HG02981 (cell line): Measurements from ENCODE around the gene MS4A15.
"Not testable (repeated sequence)": the region's sequence is repeated elsewhere in the genome, so short reads cannot be mapped to it uniquely, and the experiment has no call there.

Experiments used
- ATAC-seq: cut with Tn5 transposase; IDR thresholded peaks from one replicate; pipeline ENCODE4 v1.9.1; 2021; ENCODE audit warnings: mild to moderate bottlenecking, moderate library complexity; ENCODE audit not compliant: unreplicated experiment

Gene MS4A15

DNA sequence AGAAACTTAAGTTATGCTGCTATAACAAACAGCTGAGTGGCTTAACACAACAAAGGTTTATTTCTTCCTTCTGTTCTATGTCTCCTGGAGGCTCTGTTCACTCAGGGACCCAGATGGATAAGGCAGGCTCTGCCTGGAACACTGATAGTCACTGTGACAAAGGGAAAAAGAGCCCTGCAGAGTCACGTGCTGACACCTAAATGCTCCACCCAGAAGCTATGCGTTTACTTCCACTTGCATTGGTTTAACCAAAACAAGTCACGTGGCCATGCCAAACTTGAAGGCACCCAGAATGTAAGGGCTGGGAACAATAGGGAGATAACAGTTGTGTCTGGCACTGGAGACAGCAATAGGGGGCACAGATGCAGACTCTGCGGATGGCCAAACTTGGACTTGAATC, 3.4 kb upstream of the MS4A15 start:
- no peak for ATAC-seq

DNA sequence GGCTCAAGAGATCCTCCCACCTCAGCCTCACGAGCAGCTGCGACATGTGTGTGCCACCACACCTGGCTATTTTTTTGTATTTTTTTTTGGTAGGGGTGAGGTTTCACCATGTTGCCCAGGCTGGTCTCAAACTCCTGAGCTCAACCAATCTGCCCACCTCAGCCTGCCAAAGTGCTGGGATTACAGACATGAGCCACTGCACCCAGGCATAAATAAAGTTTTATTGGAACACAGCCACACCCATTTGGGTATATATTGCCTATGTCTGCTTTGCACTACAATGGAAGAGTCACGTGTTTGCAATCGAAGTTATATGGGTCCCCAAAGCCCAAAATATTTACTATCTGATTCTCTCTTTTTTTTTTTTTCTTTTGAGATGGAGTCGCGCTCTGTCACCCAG, 1.8 kb upstream of the MS4A15 start:
- no peak for ATAC-seq

DNA sequence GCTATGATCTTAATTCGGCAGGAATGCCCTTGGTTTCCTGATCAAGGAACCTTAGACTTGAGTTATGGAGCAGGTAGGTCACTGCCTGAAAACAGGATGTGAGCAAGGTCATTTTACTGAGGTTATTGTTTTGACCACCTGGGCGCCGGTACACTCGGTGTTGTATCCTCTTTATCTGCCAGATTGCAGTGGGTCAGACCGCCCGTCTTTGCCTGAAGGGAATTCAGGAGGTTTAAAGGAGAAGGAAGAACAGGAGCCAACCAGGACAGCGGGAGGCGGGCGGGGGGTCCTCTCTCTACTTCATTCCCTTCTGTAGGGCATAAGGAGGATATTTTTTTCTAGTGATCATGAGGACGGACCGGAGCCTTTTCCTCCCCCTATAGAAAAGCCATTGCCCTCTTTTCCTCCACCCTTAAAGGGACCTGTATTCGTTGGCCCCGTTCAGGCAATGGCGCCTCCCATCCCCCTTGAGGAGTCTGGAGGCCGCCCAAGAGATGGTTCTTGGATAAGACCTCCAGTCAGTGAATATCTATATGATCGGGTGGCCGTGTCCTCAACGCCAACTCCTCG, 649 bp downstream of the MS4A15 start:
- no peak for ATAC-seq

DNA sequence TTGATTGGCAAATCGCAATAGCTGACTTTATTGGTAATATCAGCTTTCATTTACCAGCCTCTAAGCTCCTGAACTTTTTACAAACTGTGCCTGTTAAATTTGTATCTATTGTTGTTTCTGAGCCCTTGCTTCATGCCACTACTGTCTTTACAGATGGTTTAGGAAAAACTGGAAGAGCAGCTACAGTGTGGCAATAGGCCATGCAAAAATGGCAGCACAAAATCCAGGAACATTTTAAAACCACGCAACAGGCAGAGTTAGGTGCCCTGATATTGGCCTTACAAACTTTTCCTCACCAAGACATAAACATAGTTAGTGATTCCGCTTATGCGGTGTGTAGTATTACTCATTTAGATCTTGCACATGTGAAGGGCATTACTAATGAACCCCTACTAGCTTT, 2.0 kb downstream of the MS4A15 start:
- ATAC-seq, result not testable (repeated sequence)

DNA sequence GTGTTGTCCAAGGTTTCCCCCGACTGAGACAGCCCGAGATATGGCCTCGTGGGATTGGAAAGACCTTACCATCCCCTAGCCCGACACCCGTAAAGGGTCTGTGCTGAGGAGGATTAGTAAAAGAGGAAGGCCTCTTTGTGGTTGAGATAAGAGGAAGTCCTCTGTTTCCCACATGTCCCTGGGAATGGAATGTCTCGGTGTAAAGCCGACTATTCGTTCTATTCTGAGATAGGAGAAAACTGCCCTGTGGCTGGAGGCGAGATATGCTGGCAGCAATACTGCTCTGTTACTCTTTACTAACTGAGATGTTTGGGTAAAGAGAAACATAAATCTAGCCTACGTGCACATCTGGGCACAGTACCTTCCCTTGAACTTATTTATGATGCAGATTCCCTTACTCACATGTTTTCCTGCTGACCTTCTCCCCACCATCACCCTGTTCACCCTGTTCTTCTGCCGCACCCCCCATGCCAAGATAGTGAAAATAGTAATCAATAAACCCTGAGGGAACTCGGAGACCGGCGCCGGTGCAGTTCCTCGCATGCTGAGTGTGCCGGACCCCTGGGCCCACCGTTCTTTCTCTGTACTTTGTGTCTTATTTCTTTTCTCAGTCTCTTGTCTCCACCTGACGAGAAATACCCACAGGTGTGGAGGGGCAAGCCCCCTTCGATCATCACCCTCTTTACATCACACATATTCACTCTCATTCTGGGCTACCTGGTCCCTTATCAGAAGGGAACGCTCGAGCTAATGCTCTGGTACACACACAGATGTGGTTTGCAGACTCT, 3.0 kb downstream of the MS4A15 start:
- ATAC-seq, result not testable (repeated sequence)

DNA sequence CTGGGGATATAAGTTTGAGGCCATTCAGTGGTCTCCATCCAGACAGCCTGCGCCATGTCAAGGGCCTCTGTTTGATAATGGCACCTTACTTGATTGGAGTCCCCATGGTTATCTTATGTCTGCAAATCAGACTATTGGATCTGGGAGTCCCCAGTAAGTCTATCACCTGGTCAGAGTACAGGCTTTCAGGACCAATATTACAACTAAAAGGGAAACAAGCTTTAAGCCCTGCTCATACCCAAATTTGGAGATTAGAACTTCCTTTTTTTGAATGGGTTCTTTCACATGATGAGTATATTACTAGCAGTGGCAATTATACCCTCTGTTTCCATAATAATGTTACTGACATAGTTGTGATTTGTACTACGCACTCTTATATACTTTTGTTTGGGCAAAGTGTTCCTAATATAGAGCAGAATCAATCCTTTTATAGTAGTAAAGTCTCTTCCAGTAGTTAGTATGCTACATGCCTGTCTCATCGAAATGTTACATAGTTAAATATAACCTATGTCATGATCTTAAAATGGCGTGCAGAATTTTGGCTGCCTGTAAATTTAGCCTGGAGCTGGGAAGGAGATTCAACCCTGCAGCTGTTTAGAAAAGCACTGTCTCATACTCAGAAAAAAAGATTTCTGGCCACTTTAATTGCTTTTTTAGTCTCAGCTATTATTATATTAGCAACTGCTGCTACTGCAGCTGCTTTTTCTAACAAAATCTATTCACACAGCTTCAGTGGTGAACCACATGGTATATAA, 4.9 kb downstream of the MS4A15 start:
- no peak for ATAC-seq

DNA sequence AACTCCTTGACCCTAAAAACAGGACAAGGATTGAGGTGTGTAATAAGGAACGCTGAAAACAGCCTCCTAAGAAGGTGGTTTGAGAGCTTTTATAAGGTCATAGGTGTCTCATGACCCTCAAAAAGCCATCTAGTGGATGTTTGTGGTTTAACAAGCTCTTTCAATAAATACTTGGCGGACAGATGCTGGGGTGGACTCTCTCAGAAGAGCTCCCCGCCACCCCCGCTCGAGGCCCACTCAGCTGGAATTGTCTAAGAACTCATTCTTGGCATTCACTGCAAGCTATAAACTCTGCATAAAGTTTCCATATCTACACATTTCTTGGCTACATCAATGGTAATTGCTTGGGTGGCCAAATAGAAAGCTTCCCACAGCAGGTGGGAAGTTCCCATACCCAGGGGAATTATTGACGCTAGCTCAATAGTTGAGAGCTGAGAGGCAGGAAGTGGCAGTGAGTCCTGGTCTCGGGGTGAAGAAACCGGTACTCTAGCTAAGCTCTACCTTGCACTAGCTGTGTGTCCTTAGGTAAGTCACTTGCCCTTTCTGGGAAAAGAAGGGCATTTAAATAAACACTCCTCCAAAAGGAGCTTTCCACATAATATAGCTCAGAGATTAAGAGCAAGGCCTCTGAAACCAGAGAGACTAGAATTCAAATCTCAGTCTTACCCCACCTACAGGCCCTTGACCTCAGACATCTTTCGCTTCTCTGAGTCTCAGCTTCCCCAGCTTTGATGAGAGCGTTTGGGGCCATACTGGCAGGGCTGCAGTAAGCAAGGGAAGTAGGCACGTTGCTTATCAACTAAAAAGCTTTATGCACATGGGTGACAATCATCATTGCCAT, 6.4 kb downstream of the MS4A15 start:
- peak; percentile 65 for ATAC-seq

DNA sequence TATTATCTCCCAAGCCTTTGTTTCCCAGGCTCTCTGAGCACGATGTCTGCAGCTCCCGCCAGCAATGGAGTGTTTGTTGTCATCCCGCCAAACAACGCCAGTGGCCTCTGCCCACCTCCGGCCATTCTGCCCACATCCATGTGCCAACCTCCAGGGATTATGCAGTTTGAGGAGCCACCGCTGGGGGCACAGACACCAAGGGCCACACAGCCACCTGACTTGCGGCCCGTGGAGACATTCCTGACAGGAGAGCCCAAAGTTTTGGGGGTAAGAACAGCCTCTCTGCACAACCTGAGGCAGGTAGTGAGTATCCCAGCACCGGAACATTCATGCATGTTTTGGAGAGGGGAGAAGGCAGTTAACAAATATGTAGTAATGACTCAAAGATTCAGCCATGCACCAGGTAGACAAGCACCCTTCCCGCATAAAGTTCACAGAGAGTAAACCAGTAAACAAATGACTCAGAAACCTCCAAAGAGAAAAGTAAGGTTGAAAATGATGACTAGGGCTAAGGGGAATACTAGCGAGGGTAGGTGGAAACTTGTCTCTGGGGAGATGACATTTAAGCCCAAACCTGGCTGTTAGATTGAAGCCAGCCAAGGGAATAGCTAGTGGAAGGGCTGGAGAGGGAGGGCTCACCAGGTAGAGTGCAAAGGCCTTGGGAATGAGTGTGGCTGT, 7.2 kb downstream of the MS4A15 start:
- ATAC-seq, result no peak

DNA sequence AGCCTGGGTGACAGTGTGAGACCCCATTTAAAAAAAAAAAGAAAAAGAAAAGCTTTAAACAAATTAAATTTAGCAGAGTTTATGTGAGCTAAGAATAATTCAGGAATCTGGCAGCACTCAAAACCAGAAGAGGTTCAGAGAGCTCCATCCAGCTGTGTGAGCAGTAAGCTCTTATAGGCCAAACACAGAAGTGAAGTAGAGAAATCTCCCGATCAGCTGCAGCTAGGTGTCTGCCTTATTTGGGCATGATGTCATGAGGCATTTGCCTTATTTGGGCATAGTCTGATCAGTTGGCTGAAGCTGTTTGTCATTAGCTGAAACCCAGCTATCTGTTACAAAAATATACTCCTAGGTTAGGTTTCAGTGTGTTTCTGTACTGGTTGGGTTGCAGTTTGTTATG, 8.2 kb downstream of the MS4A15 start:
- peak; percentile 36 for ATAC-seq

DNA sequence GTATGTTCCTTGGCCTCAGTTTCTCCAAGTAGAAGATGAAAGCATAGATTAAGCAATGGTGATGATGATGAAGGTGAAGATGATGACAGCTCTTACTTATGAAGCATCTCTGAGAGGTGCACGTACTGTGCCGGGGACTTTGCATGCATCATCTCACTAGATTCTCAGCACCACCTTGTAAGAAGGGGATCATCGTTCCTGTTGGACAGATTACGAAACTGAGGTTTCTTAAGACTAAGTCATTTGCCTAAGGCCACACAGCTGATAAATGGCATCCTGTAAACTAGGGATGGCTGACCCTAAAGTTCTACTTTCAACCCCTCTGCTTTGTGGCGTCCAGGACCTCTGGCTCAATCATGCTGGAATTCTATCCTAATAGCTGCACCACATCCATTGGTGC, 8.7 kb downstream of the MS4A15 start:
- no peak for ATAC-seq

DNA sequence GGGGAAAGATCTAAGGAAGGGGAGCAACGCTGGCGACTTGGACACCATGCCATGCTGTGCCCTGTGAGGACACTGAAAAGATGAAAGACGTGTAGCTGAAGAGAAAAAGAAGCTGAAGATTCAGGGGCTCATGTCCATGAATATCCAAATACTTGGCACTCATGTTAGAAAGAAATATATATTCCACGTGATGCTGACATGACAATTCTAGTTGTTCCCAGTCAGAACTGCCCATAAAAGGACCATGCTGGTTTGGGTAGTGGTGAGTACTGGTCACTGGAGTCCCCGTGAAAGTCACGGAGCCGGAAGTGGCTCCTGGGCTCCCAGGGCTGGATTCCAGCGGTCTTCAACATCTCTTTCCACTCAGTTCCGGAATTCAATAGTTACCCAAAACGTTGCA, 9.9 kb downstream of the MS4A15 start:
- ATAC-seq, result no peak

DNA sequence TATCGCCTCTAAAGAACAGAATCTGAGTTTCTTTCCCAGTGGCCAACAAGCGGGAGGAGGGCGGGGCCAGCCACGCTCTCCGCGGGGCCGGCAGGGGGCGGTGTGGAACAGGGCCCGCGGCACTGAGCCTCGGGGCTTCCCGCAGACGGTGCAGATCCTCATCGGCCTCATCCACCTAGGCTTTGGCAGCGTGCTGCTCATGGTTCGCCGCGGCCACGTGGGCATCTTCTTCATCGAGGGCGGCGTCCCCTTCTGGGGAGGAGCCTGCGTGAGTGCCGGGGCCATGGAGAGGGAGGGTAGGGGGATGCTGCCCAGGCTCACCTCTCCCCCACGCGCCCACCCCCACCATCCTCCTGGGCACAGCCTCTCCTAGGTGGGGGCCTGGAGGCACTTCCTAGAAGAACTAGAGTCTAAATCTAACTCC, 10.7 kb downstream of the MS4A15 start:
- no peak for ATAC-seq

DNA sequence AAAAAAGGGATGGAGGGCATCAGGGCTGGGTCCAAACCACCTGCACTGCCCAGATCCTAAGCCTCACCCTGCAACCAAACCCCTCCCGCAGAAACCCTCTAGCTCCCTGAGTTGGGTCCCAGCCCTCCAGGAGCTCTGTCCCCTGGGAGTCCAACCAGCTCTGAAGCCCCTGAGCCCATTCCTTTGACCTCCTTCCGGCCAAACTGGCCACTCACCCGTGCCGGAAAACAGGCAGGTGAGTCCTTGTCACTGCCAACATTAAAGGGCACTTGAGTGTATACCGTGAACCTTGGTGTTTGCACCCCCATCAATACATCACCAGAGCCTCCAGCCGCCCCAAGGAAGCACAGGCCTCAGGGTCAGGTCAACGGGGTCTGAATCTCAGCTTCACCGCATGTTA, 11.5 kb downstream of the MS4A15 start:
- no peak for ATAC-seq

DNA sequence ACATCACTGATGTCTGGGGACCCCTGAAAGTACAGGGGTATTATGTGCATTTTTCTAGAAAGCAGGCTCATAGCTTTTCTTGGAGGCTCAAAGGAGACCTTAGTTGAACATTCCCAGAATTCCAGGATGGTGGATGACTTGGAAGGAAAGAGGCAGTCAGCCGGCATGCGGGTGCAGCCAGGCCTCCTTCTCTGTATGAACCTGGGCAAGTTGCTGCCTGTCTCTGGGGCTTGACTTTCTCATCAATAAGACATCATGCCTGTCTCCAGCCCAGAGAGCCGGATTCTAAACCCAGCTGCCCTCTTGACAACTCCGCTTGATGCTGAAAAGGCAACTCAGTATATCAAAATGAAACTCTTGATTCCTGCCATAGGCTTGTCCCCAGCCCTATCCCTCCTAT, 12.6 kb downstream of the MS4A15 start:
- ATAC-seq, result no peak

DNA sequence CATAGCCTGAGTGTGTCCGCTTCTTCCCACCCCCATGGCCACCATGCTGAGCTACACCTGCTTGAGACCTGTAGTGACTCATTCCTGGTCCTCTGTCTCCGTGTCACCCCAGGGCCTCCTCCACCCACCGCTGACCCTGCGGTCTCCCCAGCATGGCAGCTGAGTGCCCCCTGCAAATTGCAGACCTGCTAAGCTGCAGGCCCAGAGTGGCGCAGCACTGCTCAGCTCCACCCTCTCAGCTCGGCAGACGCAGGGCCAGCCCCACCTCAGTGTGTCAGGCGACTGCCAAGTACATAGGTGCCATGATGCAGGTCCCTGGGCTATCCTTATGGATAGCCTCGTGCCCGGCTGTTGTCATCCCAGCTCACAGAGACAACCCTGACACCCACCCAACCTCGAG, 13.1 kb downstream of the MS4A15 start:
- ATAC-seq, result no peak

DNA sequence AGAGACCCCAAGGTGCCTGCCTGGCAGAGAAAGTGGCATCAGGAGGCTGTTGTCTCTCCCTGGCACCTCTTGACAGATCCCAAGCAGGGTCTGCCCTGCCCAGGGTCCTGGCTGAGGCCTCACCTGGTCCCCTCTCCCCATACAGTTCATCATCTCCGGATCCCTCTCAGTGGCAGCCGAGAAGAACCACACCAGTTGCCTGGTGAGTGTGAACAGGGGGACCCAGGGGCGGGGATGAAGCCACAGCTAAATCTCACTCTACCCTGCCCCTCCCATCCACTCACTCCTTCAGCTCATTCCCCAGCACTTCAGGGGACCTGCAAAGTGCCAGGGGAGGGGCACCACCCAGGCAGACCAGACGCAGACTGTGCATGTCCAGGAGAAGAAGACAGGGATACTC, 14.5 kb downstream of the MS4A15 start:
- no peak for ATAC-seq

DNA sequence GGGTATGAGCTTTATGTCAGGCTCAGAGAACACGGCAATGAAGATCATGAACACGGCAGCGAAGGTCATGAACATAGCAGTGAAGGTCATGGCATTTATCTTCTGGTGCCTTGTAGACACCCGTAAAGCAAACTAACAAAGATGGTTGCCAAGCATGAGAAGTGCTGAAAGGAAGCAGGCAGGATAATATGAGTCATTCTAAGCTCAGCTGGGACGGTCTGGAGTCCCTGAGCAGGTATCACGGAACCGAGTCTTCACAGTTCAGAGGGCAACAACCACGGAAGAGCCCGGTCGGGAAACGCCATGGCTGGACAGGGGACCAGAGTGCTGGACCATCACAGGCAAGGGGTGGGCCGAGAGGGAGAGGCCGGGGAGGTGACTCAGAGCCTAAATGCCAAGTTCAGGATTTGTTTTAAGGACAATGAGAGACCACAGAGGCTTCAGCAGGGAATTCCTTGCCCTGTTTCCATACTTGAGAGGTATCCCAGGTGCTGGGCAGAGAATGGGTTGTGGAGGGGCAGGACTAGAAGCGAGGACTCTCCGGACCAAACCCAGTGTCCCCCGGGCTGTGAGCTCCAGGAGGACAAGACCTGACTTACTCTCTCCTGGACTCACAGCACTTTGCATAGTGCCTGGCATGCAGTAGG, 15.3 kb downstream of the MS4A15 start:
- no peak for ATAC-seq

DNA sequence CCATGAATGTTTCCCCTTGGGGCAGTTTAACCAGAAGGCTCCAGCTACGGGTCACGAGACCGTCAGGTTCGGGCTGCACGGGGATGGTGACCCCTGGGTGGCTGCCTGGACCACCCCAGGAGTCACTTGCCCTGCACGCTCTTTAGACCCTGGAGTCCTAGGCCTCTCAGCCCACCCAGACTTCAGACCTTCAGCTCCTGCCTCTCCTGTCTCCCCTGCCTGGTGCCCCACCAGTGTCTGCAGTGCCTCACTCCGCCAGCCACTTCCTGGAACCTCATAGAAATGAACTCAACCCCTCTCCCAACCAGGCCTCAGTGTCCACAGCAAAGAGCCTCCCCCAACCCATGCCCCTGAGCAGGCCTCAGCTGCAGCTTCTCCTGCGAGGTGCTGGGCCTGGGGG, 16.0 kb downstream of the MS4A15 start:
- no peak for ATAC-seq

DNA sequence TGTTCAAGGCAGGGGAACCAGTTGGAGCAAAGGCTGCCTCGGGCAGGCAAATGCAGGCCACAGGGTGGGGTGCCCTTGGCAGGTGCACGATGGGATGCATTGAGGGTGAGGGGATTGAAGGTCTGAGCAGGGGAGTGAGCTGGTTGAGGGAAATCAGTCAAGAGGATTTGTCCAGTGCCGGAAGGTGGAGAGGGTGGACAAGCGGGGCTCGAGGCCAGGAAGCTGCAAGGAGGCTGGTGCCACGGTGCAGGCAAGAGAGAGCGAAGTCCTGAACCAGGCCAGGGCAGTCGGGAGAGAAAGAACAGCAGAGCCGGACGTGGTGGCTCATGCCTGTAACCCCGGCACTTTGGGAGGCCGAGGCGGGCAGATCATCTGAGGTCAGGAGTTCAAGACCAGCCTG, 18.1 kb downstream of the MS4A15 start:
- no peak for ATAC-seq

DNA sequence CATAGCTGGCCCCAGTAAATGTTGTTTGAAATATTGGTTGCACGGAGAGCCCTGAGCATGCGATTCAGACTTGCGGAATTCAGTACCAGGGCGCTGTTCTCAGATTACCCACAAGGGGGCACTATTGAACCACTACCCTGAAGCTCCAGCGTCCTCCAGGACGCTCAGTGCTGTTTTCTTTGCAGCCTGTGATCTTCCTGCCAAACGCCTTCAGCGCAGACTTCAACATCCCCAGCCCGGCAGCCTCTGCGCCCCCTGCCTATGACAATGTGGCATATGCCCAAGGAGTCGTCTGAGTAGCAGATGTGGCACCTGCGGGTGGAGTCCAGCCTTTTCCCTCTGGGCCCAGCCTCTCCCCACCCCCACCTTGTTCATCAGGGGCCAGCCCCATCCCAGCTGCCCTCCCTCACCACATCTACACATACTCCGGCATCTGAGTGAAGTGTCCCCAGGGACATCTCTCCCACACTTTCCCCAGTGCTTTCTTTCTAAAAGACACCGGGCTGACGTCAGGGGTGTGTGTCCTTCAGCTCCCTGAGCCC, 18.8 kb downstream of the MS4A15 start:
- ATAC-seq, result peak; percentile 84
